GM18511 (cell line): ENCODE measurements around the gene ERC2.
"Not testable (repeated sequence)": the region's sequence is repeated elsewhere in the genome, so short reads cannot be mapped to it uniquely, and the experiment has no call there.

Experiments
- ATAC-seq: cut with Tn5 transposase; IDR thresholded peaks from one replicate; pipeline ENCODE4 v1.9.1; 2021; ENCODE audit warnings: mild to moderate bottlenecking, moderate library complexity; ENCODE audit not compliant: unreplicated experiment

Gene ERC2

DNA sequence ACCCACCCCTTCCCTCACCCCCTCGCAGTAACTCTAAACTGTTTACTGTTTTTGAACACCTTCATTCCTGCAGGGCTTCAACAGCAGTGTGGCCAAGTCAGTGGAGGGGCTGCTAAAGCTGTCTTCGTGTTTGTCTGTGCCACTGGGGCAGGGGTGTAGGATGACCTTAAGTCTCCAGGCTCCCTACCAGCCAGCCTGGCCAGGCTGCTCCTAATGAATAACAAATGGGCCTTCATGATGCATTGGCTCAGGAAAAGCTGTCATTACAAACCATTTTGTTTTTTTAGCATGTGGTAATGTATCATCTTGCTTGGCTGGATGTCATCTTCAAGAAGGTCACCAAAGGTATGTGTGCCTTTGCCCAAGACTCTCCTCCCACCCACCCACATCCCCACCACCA lies 609.0 kb downstream of the ERC2 start:
- ATAC-seq: no peak

DNA sequence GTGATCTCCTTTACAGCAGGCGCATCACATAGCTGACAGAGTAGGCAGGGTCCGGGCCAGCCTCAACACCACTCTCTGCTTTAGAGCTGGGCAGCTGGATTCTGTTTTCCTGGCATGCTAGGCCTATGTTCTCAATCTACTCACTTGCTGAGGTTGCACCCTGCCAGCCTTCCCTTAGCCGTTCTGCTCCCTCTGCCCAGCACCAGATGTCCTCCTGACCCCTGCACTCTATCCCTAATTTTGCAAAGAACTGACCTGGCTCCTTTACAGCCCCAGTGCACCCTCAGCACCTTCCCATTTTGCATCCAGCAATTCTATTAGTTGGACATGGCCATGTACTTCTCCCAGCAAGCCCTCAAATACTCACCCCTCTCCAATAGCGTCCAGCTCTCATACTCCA lies 609.5 kb downstream of the ERC2 start:
- ATAC-seq: no peak

- ATAC-seq: no peak
Observed at GRCh38 chr3:55858302-55858701, 610.0 kb downstream of the ERC2 start.

GRCh38 chr3:55857633-55858032 lies 610.6 kb downstream of the ERC2 start:
- ATAC-seq: no peak

DNA sequence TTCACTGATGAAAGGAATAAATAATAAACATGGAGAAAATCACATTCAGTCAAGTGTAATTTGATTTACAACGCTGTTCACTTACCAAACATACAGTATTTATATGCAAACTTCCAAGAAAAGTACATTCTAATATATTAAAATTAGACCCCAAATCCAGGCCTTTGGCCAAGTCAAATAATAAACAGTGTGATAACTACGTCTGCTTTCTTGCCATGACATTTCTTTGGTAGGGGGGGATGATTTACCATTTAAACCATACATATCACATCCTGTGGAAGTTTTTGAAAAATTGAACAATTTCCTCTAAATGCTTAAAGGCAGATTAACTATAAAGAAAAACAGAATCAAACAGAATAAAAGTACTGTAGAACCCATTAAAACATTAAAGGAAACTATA lies 613.0 kb downstream of the ERC2 start:
- no peak for ATAC-seq

DNA sequence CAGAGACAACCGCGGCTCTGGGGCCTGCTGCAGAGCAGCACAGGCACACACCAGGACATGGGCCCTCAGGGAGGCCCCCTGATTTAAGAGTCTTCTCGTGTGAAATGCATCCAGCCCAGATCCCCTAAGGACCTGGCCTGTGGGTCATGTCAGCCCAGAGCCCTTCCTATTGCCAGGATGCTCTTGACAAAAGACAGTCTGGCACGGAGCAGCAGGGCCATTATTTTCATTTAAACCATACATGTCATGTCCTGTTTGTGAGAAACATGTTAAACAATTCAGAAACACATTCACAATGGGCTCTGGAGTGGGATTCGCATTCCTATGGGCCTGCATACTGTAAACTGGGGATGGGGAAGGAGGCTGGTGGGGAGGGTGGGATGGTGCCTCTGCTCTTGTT lies 613.8 kb downstream of the ERC2 start:
- no peak for ATAC-seq

- ATAC-seq: no peak
Observed at GRCh38 chr3:55852326-55852725, 615.9 kb downstream of the ERC2 start.

DNA sequence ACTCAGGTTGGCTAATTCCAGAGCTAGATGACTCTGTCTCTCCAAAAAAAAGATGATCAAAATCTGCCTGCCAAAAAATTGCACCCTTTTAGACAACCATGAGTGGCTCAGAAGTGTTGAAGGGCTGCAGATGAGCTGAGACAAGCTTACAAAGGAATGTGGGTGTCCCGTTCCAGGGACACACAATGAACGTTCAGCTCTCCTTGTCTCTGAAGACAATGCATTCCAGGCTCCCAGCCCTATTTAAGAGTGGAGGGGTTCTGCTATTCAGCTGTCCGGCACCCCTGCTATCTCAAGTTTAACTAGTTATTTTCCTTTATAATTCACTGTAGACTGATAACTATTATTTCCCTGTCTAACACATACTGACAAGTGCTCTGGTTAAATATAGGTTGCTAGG lies 626.1 kb downstream of the ERC2 start:
- no peak for ATAC-seq

GRCh38 chr3:55831876-55832275 lies 636.4 kb downstream of the ERC2 start:
- not testable (repeated sequence) for ATAC-seq

GRCh38 chr3:55828712-55829111 lies 639.6 kb downstream of the ERC2 start:
- no peak for ATAC-seq

DNA sequence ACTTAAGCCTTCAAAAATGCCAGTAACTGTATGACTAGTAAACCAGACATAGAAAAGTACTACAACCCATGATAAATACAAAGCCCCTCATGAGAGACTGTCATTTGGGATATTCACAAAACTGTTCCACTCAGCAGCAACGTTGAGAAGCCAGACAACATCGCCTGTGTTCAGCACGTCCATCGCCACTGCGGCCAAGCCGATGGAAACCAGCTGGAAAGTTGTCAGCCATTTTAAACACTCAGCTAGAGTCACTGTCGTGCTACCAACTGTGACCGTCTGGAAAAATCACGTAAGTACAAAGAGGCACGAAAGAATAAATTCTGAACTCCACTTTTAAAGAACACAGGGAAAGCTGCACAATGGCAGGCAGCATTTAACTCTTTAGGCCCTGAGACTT lies 640.5 kb downstream of the ERC2 start:
- ATAC-seq: no peak

DNA sequence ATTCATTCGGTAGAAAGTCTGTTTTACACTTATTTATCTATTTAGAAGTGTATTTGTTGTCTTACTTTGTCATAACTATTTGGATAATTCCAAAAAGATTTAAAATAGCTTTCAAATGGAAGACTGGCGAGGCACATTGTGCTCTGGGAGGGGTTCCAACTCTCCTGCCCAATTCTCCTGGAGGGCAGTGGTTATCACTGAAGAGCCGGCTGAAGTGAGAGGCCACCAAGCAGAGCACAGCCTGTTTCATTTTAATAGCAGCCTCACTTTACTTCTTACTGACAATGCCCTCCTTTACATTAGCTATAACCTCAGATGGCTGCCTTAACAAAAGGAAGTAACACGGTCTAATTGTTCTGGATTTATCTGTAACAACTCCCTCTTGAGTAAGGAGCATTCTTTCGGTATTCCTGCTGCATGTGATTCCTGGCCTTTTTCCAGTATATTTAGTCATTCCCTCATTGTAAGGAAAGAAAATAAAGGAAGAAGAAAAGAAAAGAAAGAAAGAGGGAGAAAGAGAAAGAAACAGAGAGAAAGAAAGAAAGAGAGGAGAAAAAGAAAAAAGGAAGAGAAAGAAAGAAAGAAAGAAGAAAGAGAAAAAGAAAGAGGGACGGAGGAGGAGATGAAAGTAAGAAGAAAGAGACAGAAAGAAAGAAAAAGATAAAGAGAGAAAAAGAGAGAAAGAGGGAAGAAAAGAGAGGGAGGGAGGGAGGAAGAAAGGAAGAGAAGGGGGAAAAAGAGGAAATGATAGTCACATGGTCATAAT lies 641.4 kb downstream of the ERC2 start:
- ATAC-seq: no peak

DNA sequence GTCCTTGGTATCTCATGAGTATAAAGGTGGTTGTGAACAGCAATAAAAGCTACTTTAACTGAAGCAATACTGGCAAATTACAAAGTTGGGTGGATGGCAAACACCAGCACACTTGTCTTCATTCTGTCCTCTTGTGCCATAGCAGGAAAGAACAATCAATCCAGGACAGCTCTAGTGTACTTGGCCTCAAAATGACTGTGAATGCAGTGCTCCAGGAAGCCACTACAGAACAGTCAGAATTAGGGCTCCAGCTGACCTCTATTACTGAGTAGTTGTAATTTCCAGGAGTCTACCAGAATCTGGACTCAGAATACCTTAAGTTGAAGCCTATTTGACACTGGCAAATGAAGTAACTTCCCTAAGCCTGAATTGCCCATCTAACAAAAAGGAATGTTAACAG lies 642.2 kb downstream of the ERC2 start:
- no peak for ATAC-seq

GRCh38 chr3:55824406-55824805 lies 643.9 kb downstream of the ERC2 start:
- no peak for ATAC-seq

GRCh38 chr3:55823829-55824228 lies 644.4 kb downstream of the ERC2 start:
- no peak for ATAC-seq

DNA sequence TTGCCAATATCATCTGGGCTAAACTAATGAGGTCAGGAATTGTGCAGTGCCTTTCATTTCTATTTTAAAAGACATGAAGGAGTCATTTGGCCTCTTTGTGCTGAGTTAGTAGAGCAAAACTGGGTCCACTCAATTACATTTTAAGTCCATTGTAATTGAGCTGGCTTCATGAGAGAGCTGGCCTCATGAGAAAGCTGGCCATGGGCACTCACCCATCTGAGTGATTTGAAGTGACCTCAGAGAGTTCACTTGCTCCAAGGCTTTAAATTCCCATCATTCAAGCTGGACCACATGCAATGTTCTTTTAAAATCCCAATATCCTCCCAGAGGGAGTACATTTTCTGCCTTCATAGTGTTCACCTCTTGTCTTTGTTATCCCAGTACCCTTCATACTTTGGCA lies 645.3 kb downstream of the ERC2 start:
- ATAC-seq: no peak

DNA sequence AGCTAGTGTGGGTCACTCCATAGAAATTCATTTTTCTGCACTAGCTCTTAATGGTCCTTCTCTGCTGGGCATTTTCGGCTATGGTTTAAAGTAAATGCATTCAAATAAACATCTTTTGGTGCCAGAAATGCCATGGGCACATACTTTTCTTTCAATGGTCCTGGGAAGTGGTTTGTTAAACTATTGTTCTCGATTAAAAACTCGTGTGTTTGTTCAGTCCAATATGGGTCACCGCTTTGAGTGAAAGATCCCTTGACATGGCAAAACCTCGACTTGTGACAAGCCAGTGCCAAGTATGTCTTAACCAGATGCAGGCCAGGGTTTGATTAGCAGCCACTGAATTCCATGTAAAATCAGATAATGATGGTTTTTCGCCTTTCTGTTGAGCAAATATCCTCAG lies 649.3 kb downstream of the ERC2 start:
- ATAC-seq: no peak

GRCh38 chr3:55818485-55818884 lies 649.8 kb downstream of the ERC2 start:
- no peak for ATAC-seq

DNA sequence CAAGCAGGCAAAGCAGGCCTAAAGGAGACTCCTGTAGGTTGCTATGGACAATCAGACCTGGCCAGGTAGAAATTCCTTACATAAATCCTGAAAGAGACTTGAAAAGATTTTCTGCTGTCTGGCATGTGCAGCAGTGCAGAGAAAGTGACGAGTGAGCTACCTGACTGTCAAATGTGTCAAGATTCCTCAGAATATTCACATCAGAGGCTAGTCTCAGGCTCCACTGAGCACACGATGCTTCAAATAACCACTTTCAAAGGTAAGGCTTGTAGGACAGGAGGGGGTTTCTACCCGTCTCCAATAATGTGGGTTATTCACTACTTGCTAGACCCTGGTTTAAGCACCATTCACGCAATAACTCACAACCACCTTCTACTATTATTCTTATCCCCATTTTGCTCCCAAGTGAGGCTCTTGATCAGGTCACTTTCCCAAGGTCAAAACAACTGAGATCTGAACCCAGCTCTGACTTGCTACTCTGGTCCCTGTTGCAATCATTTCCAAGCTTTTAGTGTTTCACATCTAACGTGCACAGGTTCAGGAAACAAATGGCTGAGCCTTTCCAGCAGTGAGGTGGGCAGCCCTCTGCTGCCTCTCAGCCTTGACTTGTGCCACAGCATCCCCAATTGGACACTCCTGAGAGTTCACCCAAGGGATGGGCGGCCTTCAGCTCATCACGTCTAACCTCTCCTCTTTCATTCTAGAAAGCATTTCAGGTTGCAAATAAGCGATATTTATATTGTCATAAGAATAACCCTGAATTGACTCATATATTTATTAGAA lies 651.3 kb downstream of the ERC2 start:
- ATAC-seq: no peak

- no peak for ATAC-seq
Observed at GRCh38 chr3:55815262-55815661, 653.0 kb downstream of the ERC2 start.

DNA sequence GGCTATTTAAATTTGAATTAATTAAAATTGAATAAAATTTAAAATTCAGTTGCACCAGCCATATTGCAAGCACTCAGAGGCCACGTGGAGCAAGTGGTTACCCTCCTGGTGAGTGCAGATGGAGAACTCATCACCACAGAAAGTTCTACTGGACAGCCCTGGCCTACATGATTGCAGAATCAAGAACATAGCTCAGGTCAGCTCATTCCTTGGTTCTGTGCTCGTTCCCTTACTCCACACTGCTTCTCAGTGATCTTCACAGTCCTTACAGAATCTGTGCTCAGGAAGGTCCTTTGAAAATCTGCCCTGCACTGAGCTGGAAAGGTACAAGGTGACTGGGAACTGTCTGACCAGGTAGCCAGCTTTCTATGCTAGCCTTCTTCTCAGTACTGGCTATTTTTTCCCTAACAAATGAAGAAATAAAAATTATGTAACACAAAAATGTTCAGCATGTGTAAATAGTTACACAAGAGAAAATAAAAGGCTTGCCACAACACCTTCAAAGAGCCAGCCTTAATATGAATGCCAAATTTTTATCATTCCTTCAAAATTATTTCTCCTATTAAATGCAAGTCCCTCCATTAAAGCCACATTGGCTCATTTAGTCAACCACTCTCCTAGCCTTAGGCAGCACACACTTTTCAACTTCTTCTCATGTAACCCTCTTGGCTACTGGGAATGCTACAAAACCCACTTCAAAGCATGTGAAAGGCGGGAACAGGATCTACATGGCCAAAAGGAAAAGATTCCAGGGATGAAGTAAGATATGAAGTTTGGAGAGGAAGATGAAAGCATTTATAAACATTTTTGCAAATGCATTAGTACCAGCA lies 654.8 kb downstream of the ERC2 start:
- no peak for ATAC-seq
